Measurements from ENCODE around the gene SLC44A2.

Gene SLC44A2

GRCh38 chr19:10620786-10621185, 4.6 kb upstream of the SLC44A2 start:
- no peak overlapping the region for H3K4me3 ChIP-seq (ENCODE audit: low read depth, low read length)
- no peak for TF ChIP-seq MYC (IDR thresholded peaks at IDR 0.05; ENCODE audit: low read depth, low read length)
- no peak for TF ChIP-seq CTCF (IDR thresholded peaks at IDR 0.05; ENCODE audit: low read depth, low read length)
- no peak for TF ChIP-seq MAX (IDR thresholded peaks at IDR 0.05; ENCODE audit: low read depth, low read length)
- no peak for TF ChIP-seq POLR2A (IDR thresholded peaks at IDR 0.05; ENCODE audit: extremely low read depth, insufficient read length)

GRCh38 chr19:10621966-10622365, 3.4 kb upstream of the SLC44A2 start:
- H3K4me3 ChIP-seq (ENCODE audit: low read depth, low read length), result no peak overlapping the region
- DNase-seq (ENCODE audit: low read depth), result no peak
- TF ChIP-seq MAX (IDR thresholded peaks at IDR 0.05; ENCODE audit: low read depth, low read length) (no peak), POLR2A (IDR thresholded peaks at IDR 0.05; ENCODE audit: extremely low read depth, insufficient read length) (no peak), CTCF (IDR thresholded peaks at IDR 0.05; ENCODE audit: low read depth, low read length) (no peak), MYC (IDR thresholded peaks at IDR 0.05; ENCODE audit: low read depth, low read length) (no peak)

More at GRCh38 chr19:10620786-10621185, 4.6 kb upstream of the SLC44A2 start:
- DNase-seq (ENCODE audit: low read depth), result no peak

GRCh38 chr19:10624585-10624984, 768 bp upstream of the SLC44A2 start:
- DNase-seq (ENCODE audit: low read depth), result no peak
- H3K4me3 ChIP-seq (ENCODE audit: low read depth, low read length), result no peak overlapping the region
- TF ChIP-seq MYC (IDR thresholded peaks at IDR 0.05; ENCODE audit: low read depth, low read length) (no peak), MAX (IDR thresholded peaks at IDR 0.05; ENCODE audit: low read depth, low read length) (no peak), CTCF (IDR thresholded peaks at IDR 0.05; ENCODE audit: low read depth, low read length) (no peak), POLR2A (IDR thresholded peaks at IDR 0.05; ENCODE audit: extremely low read depth, insufficient read length) (no peak)

GRCh38 chr19:10625762-10626138, 397 bp downstream of the SLC44A2 start:
- no peak overlapping the region for H3K4me3 ChIP-seq (ENCODE audit: low read depth, low read length)
- no peak for TF ChIP-seq MYC (IDR thresholded peaks at IDR 0.05; ENCODE audit: low read depth, low read length)
- no peak for TF ChIP-seq POLR2A (IDR thresholded peaks at IDR 0.05; ENCODE audit: extremely low read depth, insufficient read length)
- no peak for TF ChIP-seq MAX (IDR thresholded peaks at IDR 0.05; ENCODE audit: low read depth, low read length)
- no peak for TF ChIP-seq CTCF (IDR thresholded peaks at IDR 0.05; ENCODE audit: low read depth, low read length)
- DNase-seq (ENCODE audit: low read depth), result no peak

GRCh38 chr19:10631874-10632273, 6.5 kb downstream of the SLC44A2 start:
- TF ChIP-seq MAX (IDR thresholded peaks at IDR 0.05; ENCODE audit: low read depth, low read length) (no peak), MYC (IDR thresholded peaks at IDR 0.05; ENCODE audit: low read depth, low read length) (no peak), CTCF (IDR thresholded peaks at IDR 0.05; ENCODE audit: low read depth, low read length) (no peak), POLR2A (IDR thresholded peaks at IDR 0.05; ENCODE audit: extremely low read depth, insufficient read length) (no peak)
- no peak overlapping the region for H3K4me3 ChIP-seq (ENCODE audit: low read depth, low read length)

GRCh38 chr19:10634430-10634829, 9.1 kb downstream of the SLC44A2 start:
- TF ChIP-seq MYC (IDR thresholded peaks at IDR 0.05; ENCODE audit: low read depth, low read length), result no peak
- no peak for TF ChIP-seq MAX (IDR thresholded peaks at IDR 0.05; ENCODE audit: low read depth, low read length)
- no peak for TF ChIP-seq POLR2A (IDR thresholded peaks at IDR 0.05; ENCODE audit: extremely low read depth, insufficient read length)
- no peak for TF ChIP-seq CTCF (IDR thresholded peaks at IDR 0.05; ENCODE audit: low read depth, low read length)
- no peak for DNase-seq (ENCODE audit: low read depth)
- no peak overlapping the region for H3K4me3 ChIP-seq (ENCODE audit: low read depth, low read length)

More at GRCh38 chr19:10631874-10632273, 6.5 kb downstream of the SLC44A2 start:
- peak; percentile 38 for DNase-seq (ENCODE audit: low read depth)
